DLD1 (cell line): ENCODE data around the gene SNCAIP.

Experiments
- in situ Hi-C: cut with HindIII; loops from 2 replicates; pipeline ENCODE4 v1.10.0; 2017; ENCODE audit warnings: low sequenced_read_pairs

The SNCAIP gene

GRCh38 chr5:122420091-122420490 lies 108.1 kb downstream of the SNCAIP start:
- in situ Hi-C loops, result loop anchor here (25.0 kb wide), 1 partner anchor 233 kb away; no protein-coding TSS in a partner anchor

GRCh38 chr5:122420537-122421236 lies 108.7 kb downstream of the SNCAIP start:
- in situ Hi-C loops, result loop anchor here (25.0 kb wide), 1 partner anchor 233 kb away; no protein-coding TSS in a partner anchor

DNA sequence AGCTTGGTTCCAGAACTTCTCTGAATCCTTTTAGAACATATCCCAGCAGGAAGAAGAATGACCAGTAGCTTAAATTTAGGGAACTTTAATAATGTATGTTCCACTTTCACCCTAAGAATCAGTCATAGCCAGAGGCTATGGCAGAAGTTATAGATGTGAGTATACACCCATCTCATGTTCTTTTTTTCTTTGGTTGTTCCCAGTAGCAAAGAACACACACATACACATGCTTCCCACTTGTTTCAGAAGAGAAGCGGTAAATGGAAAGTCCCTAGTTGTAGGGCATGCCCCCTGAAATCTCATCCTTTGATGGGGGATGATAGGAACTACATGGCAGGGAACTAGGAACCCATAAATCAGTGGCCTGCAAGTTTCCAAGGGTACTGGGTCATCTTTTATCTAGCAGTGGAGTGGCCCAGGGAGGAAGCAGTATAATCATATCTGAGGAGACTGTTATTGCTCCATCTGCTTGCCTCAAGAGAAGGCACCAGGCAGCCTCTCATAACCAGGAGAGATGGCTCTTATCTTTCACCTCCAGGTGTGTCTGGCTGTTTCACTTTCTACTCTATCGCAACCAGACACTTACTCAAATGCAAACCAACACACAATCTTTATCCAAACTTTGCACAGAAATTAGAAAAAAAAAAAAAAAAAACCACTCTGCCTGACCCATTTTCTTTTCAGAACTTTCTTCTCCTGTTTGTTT lies 109.5 kb downstream of the SNCAIP start:
- in situ Hi-C loops, result loop anchor here (25.0 kb wide), 1 partner anchor 234 kb away; no protein-coding TSS in a partner anchor

DNA sequence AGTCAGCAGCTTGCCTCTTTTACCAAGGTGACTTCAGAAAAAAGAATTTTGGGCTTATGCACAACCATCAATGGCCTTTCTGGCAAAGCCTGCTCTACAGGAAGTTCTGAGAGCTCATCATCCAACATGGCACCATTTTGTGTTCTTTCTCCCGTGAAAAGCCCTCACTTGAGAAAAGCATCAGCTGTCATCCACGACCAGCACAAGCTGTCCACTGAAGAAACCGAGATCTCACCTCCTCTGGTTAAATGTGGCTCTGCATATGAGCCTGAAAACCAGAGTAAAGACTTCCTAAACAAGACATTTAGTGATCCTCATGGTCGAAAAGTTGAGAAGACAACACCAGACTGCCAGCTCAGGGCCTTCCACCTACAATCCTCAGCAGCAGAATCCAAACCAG lies 111.2 kb downstream of the SNCAIP start:
- in situ Hi-C loops, result loop anchor here (25.0 kb wide), 1 partner anchor 236 kb away; no protein-coding TSS in a partner anchor

DNA sequence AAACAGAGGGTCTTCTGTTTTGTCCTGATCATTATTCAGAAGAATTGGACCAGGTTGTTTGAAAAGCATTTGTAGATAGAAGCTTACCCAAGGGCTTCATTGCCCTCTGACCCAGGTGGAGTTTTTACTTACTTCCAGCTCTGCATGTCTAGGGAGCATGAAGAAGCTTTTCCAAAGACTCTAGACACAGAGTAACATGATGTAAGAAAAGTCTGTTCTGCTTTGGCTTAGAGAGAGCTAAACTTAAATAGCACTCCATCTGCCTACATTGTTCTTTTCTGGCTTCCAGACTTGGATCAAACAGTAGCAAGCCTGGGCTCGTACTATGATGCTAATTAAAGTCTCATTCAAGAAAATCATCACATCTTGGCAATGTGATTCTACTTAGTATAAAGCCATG lies 112.1 kb downstream of the SNCAIP start:
- in situ Hi-C loops, result loop anchor here (25.0 kb wide), 1 partner anchor 237 kb away; no protein-coding TSS in a partner anchor

GRCh38 chr5:122426301-122426700 lies 114.3 kb downstream of the SNCAIP start:
- in situ Hi-C loops, result no loop called here

GRCh38 chr5:122427621-122428020 lies 115.6 kb downstream of the SNCAIP start:
- in situ Hi-C loops, result no loop called here

GRCh38 chr5:122429545-122430318 lies 117.7 kb downstream of the SNCAIP start:
- in situ Hi-C loops, result no loop called here

DNA sequence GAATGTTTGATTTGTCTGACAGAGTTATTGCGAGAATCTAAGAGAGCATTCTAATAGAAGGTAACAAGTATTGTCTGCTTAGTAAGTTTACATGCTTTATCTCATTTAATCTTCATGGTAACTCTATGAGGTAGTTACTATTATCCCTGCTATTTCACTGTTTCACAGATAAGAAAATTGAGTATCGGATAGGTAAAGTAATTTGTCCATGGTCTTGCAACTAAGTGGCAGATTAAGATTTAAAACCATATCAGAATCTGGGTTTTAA lies 118.2 kb downstream of the SNCAIP start:
- in situ Hi-C loops, result no loop called here

GRCh38 chr5:122431298-122431697 lies 119.3 kb downstream of the SNCAIP start:
- in situ Hi-C loops, result no loop called here

DNA sequence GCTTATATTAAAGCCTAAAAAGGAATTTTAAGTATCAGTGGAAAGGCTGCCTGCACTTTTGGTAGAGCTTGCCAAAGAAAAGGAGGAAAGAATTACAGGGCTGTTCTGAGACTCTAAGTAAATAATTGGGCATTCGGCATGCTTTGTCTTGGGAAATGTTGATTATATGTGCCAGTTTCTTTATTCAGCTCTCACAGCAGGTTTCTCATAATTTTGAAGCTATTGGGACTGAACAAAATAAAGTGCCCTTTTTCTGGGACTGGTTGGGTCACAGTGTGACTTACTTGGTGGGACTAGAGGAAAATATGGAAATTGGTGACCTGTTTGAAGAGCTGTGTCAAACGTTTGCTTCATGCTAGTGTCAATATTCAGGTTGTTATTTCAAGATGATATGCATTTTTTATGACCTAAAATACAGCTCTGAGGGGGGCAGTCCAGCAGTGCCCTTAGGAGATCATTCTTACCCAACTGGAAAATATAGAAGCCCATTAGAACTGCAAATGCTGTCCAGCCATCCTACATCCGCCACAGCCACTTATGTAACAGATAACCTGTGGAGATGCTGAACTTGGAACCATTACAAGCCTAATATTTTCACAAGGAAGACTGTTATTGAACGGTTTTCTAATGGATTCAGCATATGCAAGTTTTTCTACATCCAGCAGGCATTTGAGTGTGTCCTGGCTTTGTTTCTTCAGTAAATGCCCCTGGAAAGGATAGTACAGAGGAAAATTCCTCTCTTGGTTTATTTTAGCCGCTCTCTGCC lies 122.4 kb downstream of the SNCAIP start:
- in situ Hi-C loops, result no loop called here

DNA sequence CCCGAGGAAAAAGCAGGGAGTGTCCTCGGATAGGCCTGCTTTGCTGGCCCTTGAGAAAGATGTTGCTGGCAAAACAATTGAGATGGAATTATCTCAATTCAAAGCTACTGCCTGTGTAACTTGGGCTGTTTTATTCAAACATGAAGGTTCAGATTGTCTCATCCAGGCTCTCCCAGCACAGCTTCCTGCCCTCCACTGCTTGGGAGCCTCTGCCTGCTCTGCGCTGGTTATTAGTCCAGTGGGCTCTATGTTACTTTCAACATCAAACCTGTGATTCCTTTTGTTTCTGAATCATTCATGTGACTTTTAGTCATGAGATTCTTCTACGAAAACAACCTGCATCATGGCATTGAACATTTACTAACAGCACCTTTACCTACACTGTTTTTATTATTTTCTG lies 123.2 kb downstream of the SNCAIP start:
- in situ Hi-C loops, result no loop called here

GRCh38 chr5:122435761-122436160 lies 123.7 kb downstream of the SNCAIP start:
- in situ Hi-C loops, result no loop called here

DNA sequence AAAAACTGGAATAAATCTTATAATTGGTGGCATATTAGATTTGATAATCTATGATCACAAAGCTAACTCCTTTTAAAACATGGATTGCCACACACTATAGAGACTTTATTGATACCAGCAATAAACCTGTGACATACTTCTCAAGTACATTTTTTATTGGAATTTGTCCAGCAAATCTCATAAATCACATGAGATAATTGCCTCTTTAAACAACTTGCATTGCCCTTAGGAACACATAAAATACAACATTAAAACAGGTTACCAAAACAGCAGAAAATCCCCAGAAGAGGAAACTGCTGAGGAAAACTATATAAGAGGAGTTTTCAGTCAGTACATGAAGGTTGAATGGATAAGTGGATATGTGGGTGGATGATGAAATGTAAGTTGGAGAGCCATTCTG lies 124.6 kb downstream of the SNCAIP start:
- in situ Hi-C loops, result no loop called here

- in situ Hi-C loops, result no loop called here
Observed at GRCh38 chr5:122439645-122440044, 127.6 kb downstream of the SNCAIP start.

GRCh38 chr5:122442938-122443337 lies 130.9 kb downstream of the SNCAIP start:
- in situ Hi-C loops, result no loop called here

DNA sequence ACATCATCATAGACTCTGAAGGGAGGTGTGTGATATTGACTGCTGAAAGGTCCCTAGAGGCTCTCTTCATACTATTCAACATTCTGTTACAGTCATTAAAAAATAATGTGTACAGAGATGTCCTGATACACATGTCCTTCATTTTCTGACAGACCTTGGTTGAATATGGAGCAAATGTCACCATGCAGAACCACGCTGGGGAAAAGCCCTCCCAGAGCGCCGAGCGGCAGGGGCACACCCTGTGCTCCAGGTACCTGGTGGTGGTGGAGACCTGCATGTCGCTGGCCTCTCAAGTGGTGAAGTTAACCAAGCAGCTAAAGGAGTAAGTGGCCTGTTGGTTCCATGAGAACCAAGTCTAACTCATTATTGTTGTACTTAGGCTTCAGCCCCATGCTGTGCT lies 132.4 kb downstream of the SNCAIP start:
- in situ Hi-C loops, result no loop called here

- in situ Hi-C loops, result no loop called here
Observed at GRCh38 chr5:122445070-122445469, 133.0 kb downstream of the SNCAIP start.

- in situ Hi-C loops, result no loop called here
Observed at GRCh38 chr5:122447072-122447471, 135.0 kb downstream of the SNCAIP start.

- in situ Hi-C loops, result no loop called here
Observed at GRCh38 chr5:122447879-122448278, 135.8 kb downstream of the SNCAIP start.

DNA sequence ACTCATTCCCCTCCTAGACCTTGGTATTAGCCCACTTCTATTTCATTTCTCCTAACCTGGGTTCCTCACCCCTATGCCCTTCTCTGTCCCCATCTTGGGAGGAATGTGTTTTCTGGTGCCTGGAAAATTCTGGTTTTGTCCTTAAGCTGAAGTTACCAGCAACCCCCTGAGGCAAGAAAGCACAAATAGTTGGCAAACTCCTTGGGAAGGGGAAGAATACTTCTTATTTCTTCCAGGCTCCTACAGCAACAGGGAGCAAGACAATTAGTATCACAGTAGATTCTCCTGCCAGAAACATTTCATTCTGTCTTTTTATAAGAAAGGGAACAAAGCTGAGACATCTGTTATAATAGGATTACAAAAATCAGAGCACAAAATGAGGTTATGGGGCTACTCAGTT lies 142.5 kb downstream of the SNCAIP start:
- in situ Hi-C loops, result no loop called here
